H1 (cell line): ENCODE results near the gene SEC14L5. TPM values are rescaled to one million over a fixed set of nuclear protein-coding genes. Genes with fewer than 3 reads are reported as not detected.

Experiments
- KDM1A ChIP-seq: fragments of 200-600, 300-600 bp; sonication (generic); IDR thresholded peaks from 2 replicates; pipeline ENCODE4 v1.7.1; 2016; ENCODE audit warnings: mild to moderate bottlenecking, low read length, borderline replicate concordance
- RFX5 ChIP-seq: IDR thresholded peaks from 2 replicates; pipeline ENCODE4 v1.6.1; 2011; ENCODE audit warnings: low read depth, low read length, improper control_type of control experiment, borderline replicate concordance
- SP4 ChIP-seq: IDR thresholded peaks from 2 replicates; pipeline ENCODE4 v1.6.1; 2012; ENCODE audit warnings: low read length, inconsistent platforms
- TAF7 ChIP-seq: optimal IDR thresholded peaks from 2 replicates; pipeline ENCODE3; 2011; ENCODE audit warnings: low read depth, mild to moderate bottlenecking, inconsistent platforms, low read length, moderate library complexity, borderline replicate concordance
- polyA plus RNA-seq, 7 experiments: library from polyadenylated mRNA; depleted of rRNA in 3 of 7; stranded (reverse) in 5 of 7; unstranded in 2 of 7; fragments of >200 nt in 5 of 7; fragments of 200-250 nt in 2 of 7; gene quantifications; 1 replicate in 5 of 7; 2 replicates in 1 of 7; 4 replicates in 1 of 7; pipeline versions ENCODE4 v1.2.1 to v1.2.3, GENCODE V29; 2011 to 2013; ENCODE audit warnings: missing spikeins in 2 of 7, mixed read lengths in 2 of 7
- total RNA-seq: library from RNA; stranded (reverse); fragmentation: NEBNext Ultra II Directional; extraction: Animal tissue kit (Norgen Biotek cat#: 25700); gene quantifications from 2 replicates; pipeline ENCODE4 v1.2.1, GENCODE V29; 2021

Gene SEC14L5
- total and polyA plus RNA-seq, 2 of the 8 experiments (the other 6 are each of a cell fraction or from before 2014, with no cell fraction given), result 1.9 to 3.0 TPM

- TF ChIP-seq RFX5 (no peak), KDM1A (peak; percentile 71; the same call in 1 of the 2 replicates), SP4 (no peak), TAF7 (no peak)
Observed at GRCh38 chr16:4958510-4959438, 644 bp downstream of the SEC14L5 start (continued).
